Stimulated activated CD4-positive, alpha-beta T cell treated with anti-CD3 and anti-CD28 coated beads, Interleukin-1b, Interleukin-23, amount 100 ng/mL, for 1 hour (primary cell): ENCODE measurements around the gene UBXN10.
A peak's percentile ranks its signal among the peaks of the same experiment; 100 is the strongest.

Experiments used
- DNase-seq, 2 donors: peaks; one replicate each; pipeline ENCODE4 v3.0.0-alpha.2; 2020; ENCODE audit warnings: low read depth in 2 of 2

The UBXN10 gene

DNA sequence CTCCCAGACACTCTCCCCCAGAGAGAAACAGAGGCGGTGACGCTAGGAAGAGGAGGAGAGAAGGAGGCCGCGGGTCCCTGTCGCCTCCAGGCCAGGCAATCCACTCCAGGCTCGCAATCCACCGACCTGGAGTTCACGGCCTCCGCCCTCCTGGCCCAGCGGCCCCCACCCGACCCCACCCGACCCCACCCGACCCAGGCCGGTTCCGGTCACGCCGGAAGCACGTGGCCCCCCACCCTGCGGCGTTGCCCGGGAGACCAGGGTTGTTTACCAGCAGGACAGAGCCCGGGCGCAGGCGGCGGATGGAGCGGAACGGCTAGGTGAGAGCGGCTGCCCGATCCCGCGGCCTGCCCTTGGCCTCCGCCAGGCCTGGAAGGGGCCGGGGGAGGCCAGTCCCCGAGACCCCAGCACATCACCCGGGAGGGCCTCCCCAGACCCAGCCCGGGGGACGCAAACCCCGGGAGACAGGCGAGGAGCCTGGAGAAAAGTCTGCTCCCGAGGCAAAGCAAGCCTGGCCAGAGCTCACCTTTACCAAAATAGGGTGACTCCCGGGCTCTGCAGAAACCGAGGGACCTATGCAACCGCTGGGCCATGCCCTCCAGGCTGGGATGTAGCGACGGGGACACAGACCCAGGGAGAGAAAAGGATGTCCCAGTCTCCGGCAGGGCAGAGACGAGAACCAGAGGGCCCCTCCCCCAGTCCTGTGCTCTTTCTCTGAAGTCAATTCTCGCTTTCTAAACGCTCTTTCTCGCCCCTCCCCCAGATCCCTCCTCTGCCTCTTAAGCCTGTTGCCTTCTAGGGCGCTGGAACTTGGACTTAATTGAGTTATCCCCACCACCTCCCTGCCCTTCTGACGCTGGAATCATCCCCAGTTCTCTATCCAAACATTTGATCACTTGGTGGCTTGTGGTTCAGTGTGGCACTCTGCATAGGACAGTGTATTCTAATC lies at the start of gene UBXN10, which contains the start of gene PLA2G2C:
UBXN10 (plus strand) TSS at position 263 of the 949 bp plus-strand sequence. CDS start 4,466 bp downstream, outside the sequence.
PLA2G2C (minus strand) TSS at position 685 of the 949 bp plus-strand sequence. CDS start 9,155 bp downstream, outside the sequence.
- peak in 1 of 2 donors; percentile 45 for DNase-seq

GRCh38 chr1:20136249-20136648 lies 49.6 kb upstream of the UBXN10 start:
- no peak for DNase-seq

- DNase-seq: no peak
These were observed 48.8 kb upstream of the UBXN10 start for GRCh38 chr1:20137055-20137454.

GRCh38 chr1:20137604-20138003 lies 48.3 kb upstream of the UBXN10 start:
- no peak for DNase-seq

DNA sequence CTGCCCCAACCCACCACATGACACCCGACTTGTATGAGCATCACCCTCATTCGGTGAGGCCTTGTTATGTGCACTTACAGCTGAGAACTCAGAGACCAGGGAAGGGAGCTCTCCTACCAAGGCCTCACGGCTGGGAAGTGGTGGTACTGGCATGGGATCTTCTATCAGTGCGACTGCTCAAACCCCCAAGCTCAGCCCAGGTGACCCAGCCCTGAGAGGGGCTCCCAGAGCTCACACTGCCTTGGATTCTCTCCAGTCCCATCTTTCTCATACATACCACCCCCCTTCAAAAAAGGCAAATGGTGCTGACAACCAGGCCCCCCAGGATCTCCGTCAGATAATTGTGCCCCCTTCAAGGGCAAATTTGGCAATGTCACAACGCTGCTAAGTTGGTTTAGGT lies 47.5 kb upstream of the UBXN10 start:
- no peak for DNase-seq

GRCh38 chr1:20138961-20139550 lies 46.8 kb upstream of the UBXN10 start, which contains the start of gene PLA2G2F:
PLA2G2F (plus strand) TSS chr1:20139323; CDS start chr1:20139428, 105 bp downstream.
- DNase-seq: no peak

- no peak for DNase-seq
These were observed 45.9 kb upstream of the UBXN10 start for GRCh38 chr1:20139776-20140612.

GRCh38 chr1:20141001-20141400 lies 44.9 kb upstream of the UBXN10 start:
- no peak for DNase-seq

DNA sequence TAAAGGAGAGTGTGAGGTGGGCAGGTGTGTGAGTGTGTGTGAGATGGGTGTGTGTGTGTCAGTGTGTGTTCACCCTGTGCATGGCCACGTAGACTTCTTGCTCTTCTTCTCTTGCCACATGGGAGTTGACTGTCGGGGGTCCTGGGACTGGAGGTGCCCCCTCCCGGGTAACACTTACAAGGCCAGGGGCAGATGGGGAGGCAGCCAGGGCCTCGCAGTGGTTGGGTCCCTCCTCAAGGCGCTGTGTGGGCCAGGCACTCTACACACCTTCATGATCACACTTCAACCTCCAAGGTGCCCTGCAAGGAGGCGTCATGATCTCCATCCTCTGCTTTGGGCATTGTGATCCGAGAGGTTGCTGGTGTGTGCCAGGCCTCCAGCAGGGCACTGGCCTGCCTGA lies 44.4 kb upstream of the UBXN10 start:
- DNase-seq: no peak

GRCh38 chr1:20142001-20142710 lies 43.7 kb upstream of the UBXN10 start:
- DNase-seq: no peak

GRCh38 chr1:20143318-20143717 lies 42.6 kb upstream of the UBXN10 start:
- DNase-seq: no peak

GRCh38 chr1:20143734-20144565 lies 41.9 kb upstream of the UBXN10 start:
- no peak for DNase-seq

DNA sequence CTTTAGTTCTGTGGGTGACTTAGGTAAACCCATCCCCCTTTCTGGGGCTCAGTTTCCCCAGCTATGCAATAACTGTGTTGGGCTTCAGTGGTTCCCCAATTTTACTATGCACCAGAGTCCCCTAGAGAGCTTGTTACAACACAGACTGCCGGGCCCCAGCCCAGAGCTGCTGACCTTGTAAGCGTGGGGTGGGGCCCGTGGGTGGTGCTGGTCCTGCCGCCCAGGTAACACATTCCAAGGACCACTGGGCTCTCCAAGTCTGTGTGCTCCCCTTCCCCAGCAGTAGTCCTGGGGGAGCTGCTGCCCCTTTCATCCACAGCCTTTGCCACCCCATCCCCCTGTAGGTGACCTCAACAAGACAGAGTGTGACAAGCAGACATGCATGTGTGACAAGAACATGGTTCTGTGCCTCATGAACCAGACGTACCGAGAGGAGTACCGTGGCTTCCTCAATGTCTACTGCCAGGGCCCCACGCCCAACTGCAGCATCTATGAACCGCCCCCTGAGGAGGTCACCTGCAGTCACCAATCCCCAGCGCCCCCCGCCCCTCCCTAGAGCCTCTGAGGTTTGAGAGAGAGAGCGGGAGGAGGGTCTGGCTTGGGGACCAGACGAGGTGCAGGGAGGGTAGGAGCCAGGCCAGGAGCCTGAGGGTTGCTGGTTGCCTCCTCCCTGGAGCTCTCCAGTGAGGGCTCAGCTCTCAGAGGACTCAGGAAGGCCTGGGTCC lies 37.9 kb upstream of the UBXN10 start:
- no peak for DNase-seq

- no peak for DNase-seq
These were observed 37.1 kb upstream of the UBXN10 start for GRCh38 chr1:20148571-20149500.

GRCh38 chr1:20149601-20150325 lies 36.1 kb upstream of the UBXN10 start:
- no peak for DNase-seq

DNA sequence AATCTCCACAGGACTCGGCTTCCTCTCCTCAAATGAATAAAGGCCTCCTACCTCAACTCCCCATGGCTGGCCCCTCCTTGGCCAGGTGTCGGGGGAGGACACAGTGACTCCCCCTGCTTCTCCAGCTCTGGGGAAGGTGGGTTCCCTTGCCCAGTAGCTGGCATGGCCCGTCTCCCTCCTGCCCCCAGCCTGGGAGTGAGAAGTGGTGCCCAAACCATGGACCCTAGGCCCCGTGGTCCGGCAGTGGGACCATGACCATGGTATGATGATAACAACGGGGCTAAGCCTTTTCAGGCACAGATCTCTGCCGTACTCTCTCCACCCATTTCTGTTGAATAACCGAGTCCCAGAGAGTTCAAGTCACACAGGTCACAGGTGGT lies 35.6 kb upstream of the UBXN10 start:
- no peak for DNase-seq

GRCh38 chr1:20150969-20151368 lies 34.9 kb upstream of the UBXN10 start:
- no peak for DNase-seq
